H1 (cell line): ENCODE data around the gene FAM13C. TPM values are rescaled to one million over a fixed set of nuclear protein-coding genes. Genes with fewer than 3 reads are reported as not detected.

Experiments
- CTCF ChIA-PET: fragments of 300-600 bp; sonication (Branson Sonifier 250); formaldehyde crosslinking; loops from one replicate; lab custom pipeline; 2021; ENCODE audit not compliant: partially characterized antibody; lab: Charles Lee
- POLR2A ChIA-PET: fragments of 300-600 bp; sonication (Branson Sonifier 250); formaldehyde crosslinking; loops from one replicate; lab custom pipeline; 2021; ENCODE audit warnings: inconsistent platforms; ENCODE audit not compliant: partially characterized antibody; lab: Charles Lee
- DNase-seq, 2 experiments: peaks; one replicate each; pipeline versions ENCODE4 v3.0.0 to v3.0.0-alpha.2; 2010 to 2022; ENCODE audit warnings: low spot score in 2 of 2, low read depth in 1 of 2, mixed read lengths in 1 of 2
- FAIRE-seq: peaks from 2 replicates; lab custom pipeline; 2011; peaks lifted over from hg19 to GRCh38; lab: Jason Lieb, UNC
- H2AFZ ChIP-seq: 2 replicates; pipeline ENCODE4 v1.8.1; 2012; ENCODE audit warnings: low read length, inconsistent platforms
- H2AK5ac ChIP-seq: 2 replicates; pipeline ENCODE4 v1.6.1; 2013; ENCODE audit warnings: low read depth, low read length
- H2BK120ac ChIP-seq: replicated peaks from 2 replicates; pipeline ENCODE3; 2013; ENCODE audit warnings: low read depth, low read length, inconsistent platforms
- H2BK12ac ChIP-seq: 2 replicates; pipeline ENCODE4 v1.6.1; 2013; ENCODE audit warnings: low read depth, low read length
- H2BK15ac ChIP-seq: 2 replicates; pipeline ENCODE4 v1.6.1; 2013; ENCODE audit warnings: low read length
- H2BK20ac ChIP-seq: 2 replicates; pipeline ENCODE4 v1.6.1; 2013; ENCODE audit warnings: low read length
- H2BK5ac ChIP-seq: 2 replicates; pipeline ENCODE4 v1.6.1; 2013; ENCODE audit warnings: low read depth, low read length
- H3K14ac ChIP-seq: 2 replicates; pipeline ENCODE4 v1.6.1; 2013; ENCODE audit warnings: inconsistent platforms; ENCODE audit not compliant: insufficient read length
- H3K18ac ChIP-seq: 2 replicates; pipeline ENCODE4 v1.6.1; 2013; ENCODE audit warnings: low read length; ENCODE audit errors: extremely low read depth
- H3K23ac ChIP-seq: 2 replicates; pipeline ENCODE4 v1.6.1; 2013; ENCODE audit warnings: inconsistent platforms; ENCODE audit not compliant: insufficient read length
- H3K23me2 ChIP-seq: 2 replicates; pipeline ENCODE4 v1.6.1; 2013; ENCODE audit warnings: low read depth, low read length
- H3K27ac ChIP-seq: 2 replicates; pipeline ENCODE4 v1.6.1; 2011; ENCODE audit warnings: low read depth, low read length, inconsistent platforms
- H3K27me3 ChIP-seq, 4 experiments: replicated peaks in 1 of 4; 1 replicate in 1 of 4; 2 replicates in 3 of 4; pipeline versions ENCODE4 v1.6.1 to v1.8.1; 2011 to 2013; ENCODE audit warnings: low read length in 3 of 4, mild to moderate bottlenecking in 3 of 4, inconsistent platforms in 2 of 4, mixed read lengths in 2 of 4, moderate library complexity in 1 of 4; ENCODE audit not compliant: control insufficient read depth in 3 of 4, insufficient read depth in 3 of 4; ENCODE audit errors: extremely low read depth in 1 of 4
- H3K36me3 ChIP-seq, 4 experiments: 2 replicates each; pipeline versions ENCODE4 v1.6.1 to v1.8.1; 2011 to 2013; ENCODE audit warnings: mild to moderate bottlenecking in 4 of 4, low read length in 3 of 4, moderate library complexity in 2 of 4, control low read depth in 1 of 4, inconsistent platforms in 1 of 4; ENCODE audit not compliant: insufficient read depth in 4 of 4, control insufficient read depth in 2 of 4
- H3K4ac ChIP-seq: replicated peaks from 2 replicates; pipeline ENCODE3; 2013; ENCODE audit warnings: low read length, low read depth, mixed read lengths, inconsistent platforms; ENCODE audit not compliant: insufficient read length
- H3K4me1 ChIP-seq, 4 experiments: replicated peaks in 1 of 4; 1 replicate in 1 of 4; 2 replicates in 3 of 4; pipeline versions ENCODE4 v1.6.1 to v1.8.1; 2011 to 2013; ENCODE audit warnings: low read length in 3 of 4, inconsistent platforms in 2 of 4, mixed read lengths in 1 of 4; ENCODE audit not compliant: insufficient read depth in 4 of 4, control insufficient read depth in 3 of 4
- H3K4me2 ChIP-seq, 2 experiments: 2 replicates each; pipeline versions ENCODE4 v1.6.1 to v1.8.1; 2011 to 2013; ENCODE audit warnings: low read depth in 2 of 2, low read length in 2 of 2, control low read depth in 1 of 2, inconsistent platforms in 1 of 2, mild to moderate bottlenecking in 1 of 2; ENCODE audit not compliant: insufficient read depth in 1 of 2
- H3K4me3 ChIP-seq, 4 experiments: fragments of 200-600, 300-600 bp in 1 of 4; sonication (generic), shearing (Covaris generic), sonication (Bioruptor Twin) in 1 of 4; 2 replicates each; pipeline versions ENCODE4 v1.5.1 to v1.8.1; 2011 to 2016; ENCODE audit warnings: low read length in 4 of 4, low read depth in 3 of 4, control low read depth in 2 of 4, inconsistent platforms in 2 of 4, mild to moderate bottlenecking in 2 of 4, mixed read lengths in 1 of 4, moderate library complexity in 1 of 4; ENCODE audit not compliant: insufficient read depth in 2 of 4; ENCODE audit errors: extremely low read depth in 1 of 4
- H3K56ac ChIP-seq: replicated peaks from 2 replicates; pipeline ENCODE3; 2013; ENCODE audit warnings: low read depth, mild to moderate bottlenecking, mixed read lengths, low read length, inconsistent platforms; ENCODE audit not compliant: insufficient read length
- H3K79me1 ChIP-seq: 2 replicates; pipeline ENCODE4 v1.6.1; 2013; ENCODE audit warnings: low read depth, low read length, control low read depth
- H3K79me2 ChIP-seq, 2 experiments: 2 replicates each; pipeline versions ENCODE4 v1.6.1 to v1.8.1; 2012 to 2013; ENCODE audit warnings: low read length in 2 of 2, mild to moderate bottlenecking in 2 of 2, inconsistent platforms in 1 of 2; ENCODE audit not compliant: insufficient read depth in 2 of 2, control insufficient read depth in 1 of 2
- H3K9ac ChIP-seq, 4 experiments: replicated peaks in 1 of 4; 1 replicate in 1 of 4; 2 replicates in 3 of 4; pipeline versions ENCODE4 v1.6.1 to v1.8.1; 2011 to 2013; ENCODE audit warnings: low read depth in 3 of 4, low read length in 3 of 4, control low read depth in 2 of 4, mild to moderate bottlenecking in 2 of 4, moderate library complexity in 2 of 4, inconsistent platforms in 1 of 4; ENCODE audit errors: extremely low read depth in 1 of 4
- H3K9me3 ChIP-seq, 2 experiments: 2 replicates each; pipeline versions ENCODE4 v1.6.1 to v1.8.1; 2012 to 2013; ENCODE audit warnings: mild to moderate bottlenecking in 2 of 2, moderate library complexity in 2 of 2, control low read depth in 1 of 2, inconsistent platforms in 1 of 2, low read depth in 1 of 2, low read length in 1 of 2, mixed read lengths in 1 of 2; ENCODE audit not compliant: insufficient read depth in 2 of 2
- H4K20me1 ChIP-seq, 2 experiments: replicated peaks in 1 of 2; 2 replicates each; pipeline versions ENCODE3 to v1.8.1; 2011 to 2013; ENCODE audit warnings: inconsistent platforms in 2 of 2, low read length in 2 of 2, mild to moderate bottlenecking in 1 of 2; ENCODE audit not compliant: insufficient read depth in 2 of 2, control insufficient read depth in 1 of 2
- H4K5ac ChIP-seq: 2 replicates; pipeline ENCODE4 v1.6.1; 2013; ENCODE audit warnings: low read length, low read depth, mixed read lengths, inconsistent platforms; ENCODE audit not compliant: insufficient read length
- H4K8ac ChIP-seq: 2 replicates; pipeline ENCODE4 v1.8.0; 2013; ENCODE audit warnings: mild to moderate bottlenecking, moderate library complexity, low read length, inconsistent platforms; ENCODE audit not compliant: insufficient read depth; ENCODE audit errors: extremely low read depth
- H4K91ac ChIP-seq: replicated peaks from 2 replicates; pipeline ENCODE3; 2013; ENCODE audit warnings: low read length, mixed read lengths, inconsistent platforms; ENCODE audit not compliant: insufficient read length
- ATF3 ChIP-seq: IDR thresholded peaks from 2 replicates; pipeline ENCODE4 v1.6.1; 2011; ENCODE audit warnings: low read depth, mild to moderate bottlenecking, low read length; ENCODE audit not compliant: insufficient read depth
- SAP30 ChIP-seq: fragments of 300-600 bp; sonication (generic); IDR thresholded peaks from 2 replicates; pipeline ENCODE4 v1.7.1; 2012; ENCODE audit warnings: low read length, moderate library complexity, mild to moderate bottlenecking, inconsistent platforms; ENCODE audit not compliant: insufficient read depth, insufficient replicate concordance
- WGBS, 2 experiments: shearing (Covaris generic) in 1 of 2; methylation state at CpG; one replicate each; pipeline versions ENCODE4 v1.1.6 to v1.1.7; 2013 to 2015; ENCODE audit warnings: low lambda C conversion rate in 2 of 2, mixed read lengths in 2 of 2, inconsistent platforms in 1 of 2, low coverage in 1 of 2, missing lambda C conversion rate in 1 of 2; ENCODE audit not compliant: insufficient replicate concordance in 2 of 2, insufficient coverage in 1 of 2, insufficient read length in 1 of 2; ENCODE audit errors: extremely low coverage in 1 of 2, missing lambda C conversion rate in 1 of 2; 5-methylcytosine and 5-hydroxymethylcytosine counted together
- polyA plus RNA-seq, 7 experiments: library from polyadenylated mRNA; depleted of rRNA in 3 of 7; stranded (reverse) in 5 of 7; unstranded in 2 of 7; fragments of >200 nt in 5 of 7; fragments of 200-250 nt in 2 of 7; gene quantifications; 1 replicate in 5 of 7; 2 replicates in 1 of 7; 4 replicates in 1 of 7; pipeline versions ENCODE4 v1.2.1 to v1.2.3, GENCODE V29; 2011 to 2013; ENCODE audit warnings: missing spikeins in 2 of 7, mixed read lengths in 2 of 7
- total RNA-seq: library from RNA; stranded (reverse); fragmentation: NEBNext Ultra II Directional; extraction: Animal tissue kit (Norgen Biotek cat#: 25700); gene quantifications from 2 replicates; pipeline ENCODE4 v1.2.1, GENCODE V29; 2021

Gene FAM13C
- total and polyA plus RNA-seq, 2 of the 8 experiments (the other 6 are each of a cell fraction or from before 2014, with no cell fraction given): 0.56 to 0.62 TPM

GRCh38 chr10:59281861-59282260 lies 80.5 kb downstream of the FAM13C start:
- Histone ChIP-seq H3K4me3 (no peak overlapping the region), H2BK12ac (no peak overlapping the region), H3K23me2 (peaks cover 7% of the 10 kb centered on the region; the same call in 1 of the 2 replicates), H3K79me2 (no peaks in the 10 kb centered on the region), H3K14ac (no peak overlapping the region), H3K36me3 (no peaks in the 10 kb centered on the region), H3K9me3 (no peaks in the 10 kb centered on the region), H3K79me1 (no peaks in the 10 kb centered on the region), H3K4me2 (no peak overlapping the region), H2BK120ac (no peak overlapping the region), H3K27ac (no peak overlapping the region), H2BK5ac (no peak overlapping the region), H4K20me1 (no peaks in the 10 kb centered on the region), H2BK15ac (no peak overlapping the region), H3K9ac (no peak overlapping the region), H3K4me1 (peaks cover 0 to 2% (median 0%) of the 10 kb centered on the region in 4 experiments; a peak in 2 of 7 replicates), H4K8ac (no peak overlapping the region), H3K27me3 (no peaks in the 10 kb centered on the region), H3K4ac (no peak overlapping the region), H3K56ac (no peak overlapping the region), H4K91ac (no peak overlapping the region), H2AFZ (no peak overlapping the region), H2AK5ac (no peak overlapping the region), H4K5ac (no peak overlapping the region), H3K18ac (no peak overlapping the region), H3K23ac (no peak overlapping the region), H2BK20ac (no peak overlapping the region)
- ChIA-PET POLR2A (no interaction called here), CTCF (interaction anchor here (0.7 kb wide), 1 partner anchor 8 kb away, joined by 3 read pairs; no protein-coding TSS in a partner anchor)
- TF ChIP-seq ATF3 (no peak), SAP30 (no peak)
- no peak for FAIRE-seq
- no peak for DNase-seq
- 100% methylated on average over 1 of the region's 1 CpG; no CpG with 5 or more reads in 1 of the 2 experiments for WGBS, 2 experiments
